ENCODE measurements around the gene LHFPL6. TPM values are rescaled to one million over a fixed set of nuclear protein-coding genes. Genes with fewer than 3 reads are reported as not detected.

The LHFPL6 gene
- total RNA-seq, 4 donors from 2014 or later: 3.7 to 40.4 (median 8.0) TPM

- H3K27me3 ChIP-seq: no peaks in the 10 kb centered on the region
- no peaks in the 10 kb centered on the region for H3K9me3 ChIP-seq
- H3K4me3 ChIP-seq: no peak overlapping the region
- no peaks in the 10 kb centered on the region for H3K36me3 ChIP-seq
- no peak overlapping the region for H3K27ac ChIP-seq
- no peak for DNase-seq
- no peaks in the 10 kb centered on the region for H3K4me1 ChIP-seq
- intact Hi-C loops (cut with DNase I): no loop called here
- TF ChIP-seq POLR2A (IDR thresholded peaks at IDR 0.05) (no peak), CTCF (IDR thresholded peaks at IDR 0.05) (no peak)
Measured at GRCh38 chr13:39336937-39337336, 266.1 kb downstream of the LHFPL6 start.

GRCh38 chr13:39336207-39336606 is 266.8 kb downstream of the LHFPL6 start:
- WGBS, 2 donors: 63 to 73% methylated on average over 4 of the region's 4 CpGs
- Histone ChIP-seq H3K27me3 (no peaks in the 10 kb centered on the region), H3K36me3 (no peaks in the 10 kb centered on the region), H3K4me3 (no peak overlapping the region), H3K9me3 (no peaks in the 10 kb centered on the region), H3K4me1 (no peaks in the 10 kb centered on the region), H3K27ac (no peak overlapping the region)
- DNase-seq: no peak
- intact Hi-C loops (cut with DNase I): no loop called here
- TF ChIP-seq CTCF (IDR thresholded peaks at IDR 0.05) (no peak), POLR2A (IDR thresholded peaks at IDR 0.05) (no peak)

GRCh38 chr13:39335721-39336120 is 267.3 kb downstream of the LHFPL6 start:
- Histone ChIP-seq H3K4me3 (no peak overlapping the region), H3K9me3 (no peaks in the 10 kb centered on the region), H3K4me1 (no peaks in the 10 kb centered on the region), H3K27ac (no peak overlapping the region), H3K27me3 (no peaks in the 10 kb centered on the region), H3K36me3 (no peaks in the 10 kb centered on the region)
- intact Hi-C loops (cut with DNase I): no loop called here
- 62 to 74% methylated on average over 3 of the region's 3 CpGs for WGBS, 2 donors
- DNase-seq: no peak
- TF ChIP-seq CTCF (IDR thresholded peaks at IDR 0.05) (no peak), POLR2A (IDR thresholded peaks at IDR 0.05) (no peak)

- Histone ChIP-seq H3K9me3 (no peaks in the 10 kb centered on the region), H3K4me3 (no peak overlapping the region), H3K27me3 (no peaks in the 10 kb centered on the region), H3K36me3 (no peaks in the 10 kb centered on the region), H3K4me1 (no peaks in the 10 kb centered on the region), H3K27ac (no peak overlapping the region)
- intact Hi-C loops (cut with DNase I): no loop called here
- TF ChIP-seq POLR2A (IDR thresholded peaks at IDR 0.05) (no peak), CTCF (IDR thresholded peaks at IDR 0.05) (no peak)
- WGBS, 2 donors: 92 to 100% methylated on average over 1 to 2 of the region's 2 CpGs
- no peak for DNase-seq
Measured at GRCh38 chr13:39330504-39330903, 272.5 kb downstream of the LHFPL6 start.

GRCh38 chr13:39329182-39329639 is 273.8 kb downstream of the LHFPL6 start:
- no peak overlapping the region for H3K4me3 ChIP-seq
- H3K36me3 ChIP-seq: no peaks in the 10 kb centered on the region
- no peak overlapping the region for H3K27ac ChIP-seq
- no peak for TF ChIP-seq POLR2A (IDR thresholded peaks at IDR 0.05)
- no peak for TF ChIP-seq CTCF (IDR thresholded peaks at IDR 0.05)
- intact Hi-C loops (cut with DNase I): no loop called here
- H3K27me3 ChIP-seq: no peaks in the 10 kb centered on the region
- DNase-seq: no peak
- WGBS, 2 donors: 77% methylated on average over 5 of the region's 5 CpGs
- H3K4me1 ChIP-seq: no peaks in the 10 kb centered on the region
- H3K9me3 ChIP-seq: no peaks in the 10 kb centered on the region

Measured in esophagus squamous epithelium (tissue), 5 donors.